ENCODE data around the gene ZNF785. TPM values are rescaled to one million over a fixed set of nuclear protein-coding genes. Genes with fewer than 3 reads are reported as not detected.
A peak's percentile ranks its signal among the peaks of the same experiment; 100 is the strongest.

Gene ZNF785
- total and polyA plus RNA-seq, 2 of the 13 experiments (the other 11 are each of a cell fraction or from before 2014, with no cell fraction given) = 0.01 TPM; not detected in 1

- TF ChIP-seq ZFP91 (CRISPR knock-in tag; IDR thresholded peaks at IDR 0.05; ENCODE audit: borderline replicate concordance) (peak; percentile 78; the same call in 1 of the 2 replicates), ZMYM3 (CRISPR knock-in tag; IDR thresholded peaks at IDR 0.05) (no peak), ZBTB44 (CRISPR knock-in tag; IDR thresholded peaks at IDR 0.05) (no peak), MNT (IDR thresholded peaks at IDR 0.05) (peak; percentile 43; the same call in 1 of the 2 replicates), HNRNPLL (IDR thresholded peaks at IDR 0.05; ENCODE audit: low read depth, low read length, poor library complexity, severe bottlenecking) (peak; percentile 61), TEF (CRISPR knock-in tag; IDR thresholded peaks at IDR 0.05) (no peak), STAG1 (CRISPR knock-in tag; IDR thresholded peaks at IDR 0.05) (no peak; the same call in 1 of the 2 replicates), ZNF18 (CRISPR knock-in tag; IDR thresholded peaks at IDR 0.05; ENCODE audit: insufficient replicate concordance) (no peak), CCDC6 (CRISPR knock-in tag; IDR thresholded peaks at IDR 0.05) (peak; percentile 9; the same call in 1 of the 2 replicates), SMAD1 (CRISPR knock-in tag; IDR thresholded peaks at IDR 0.05; ENCODE audit: borderline replicate concordance, low read depth) (no peak), ZNF737 (CRISPR knock-in tag; IDR thresholded peaks at IDR 0.05; ENCODE audit: borderline replicate concordance) (no peak), ZNF331 (CRISPR knock-in tag; IDR thresholded peaks at IDR 0.05) (peak; percentile 53; the same call in 1 of the 2 replicates), PRDM15 (CRISPR knock-in tag; IDR thresholded peaks at IDR 0.05) (no peak), DR1 (CRISPR knock-in tag; IDR thresholded peaks at IDR 0.05) (peak; percentile 53; the same call in 1 of the 2 replicates), ZBTB38 (CRISPR knock-in tag; IDR thresholded peaks at IDR 0.05) (peak; percentile 63), CENPX (CRISPR knock-in tag; IDR thresholded peaks at IDR 0.05) (no peak)
These were observed 13.8 kb downstream of the ZNF785 start, which contains the start of gene ZNF688 (continued) for GRCh38 chr16:30571445-30572322.
